GM12892 (cell line): ENCODE measurements around the gene SLC25A52.

ENCODE experiments used
- POLR2A ChIP-seq: IDR thresholded peaks from 2 replicates; pipeline ENCODE4 v1.6.1; 2011; ENCODE audit warnings: low read depth, low read length, control low read depth
- TAF1 ChIP-seq: IDR thresholded peaks from 2 replicates; pipeline ENCODE4 v1.6.1; 2011; ENCODE audit warnings: low read depth, mild to moderate bottlenecking, control low read depth, low read length, borderline replicate concordance

DNA sequence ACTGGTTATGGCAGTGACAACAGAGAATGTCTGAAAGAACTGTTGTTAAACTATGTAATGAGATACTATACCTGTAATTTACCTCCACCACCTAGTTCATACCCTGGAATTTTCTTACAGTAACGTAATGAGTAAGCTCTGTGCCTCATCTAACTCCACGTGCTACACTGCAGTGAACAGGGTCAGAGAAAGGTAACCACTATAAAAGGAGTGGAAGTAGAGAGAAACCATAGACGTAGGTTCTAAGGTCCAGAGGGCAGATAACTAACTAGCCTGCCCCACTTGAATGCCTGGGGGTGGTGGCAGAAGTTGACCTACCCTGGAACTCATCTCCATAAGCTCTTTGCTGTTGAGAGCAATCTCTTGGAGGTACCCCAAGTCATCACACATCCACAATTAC, 44.3 kb downstream of the SLC25A52 start:
- no peak for TF ChIP-seq POLR2A
- TF ChIP-seq TAF1 = no peak
